HFF-Myc (cell line): ENCODE data around the gene ANKRD6.

Experiments used
- DNase-seq: peaks from one replicate; pipeline ENCODE4 v3.0.0-alpha.2; 2011; ENCODE audit warnings: low read depth; ENCODE audit errors: extremely low read depth
- H3K4me3 ChIP-seq: replicated peaks from 2 replicates; pipeline ENCODE4 v1.5.1; 2011; ENCODE audit warnings: low read depth, mild to moderate bottlenecking, control low read depth, low read length
- TF ChIP-seq, protein P1 (sequence below): IDR thresholded peaks from 2 replicates; pipeline ENCODE4 v1.5.1; 2012; ENCODE audit warnings: mild to moderate bottlenecking, low read depth, low read length, control low read depth; ENCODE audit errors: missing control alignments

Gene ANKRD6

DNA sequence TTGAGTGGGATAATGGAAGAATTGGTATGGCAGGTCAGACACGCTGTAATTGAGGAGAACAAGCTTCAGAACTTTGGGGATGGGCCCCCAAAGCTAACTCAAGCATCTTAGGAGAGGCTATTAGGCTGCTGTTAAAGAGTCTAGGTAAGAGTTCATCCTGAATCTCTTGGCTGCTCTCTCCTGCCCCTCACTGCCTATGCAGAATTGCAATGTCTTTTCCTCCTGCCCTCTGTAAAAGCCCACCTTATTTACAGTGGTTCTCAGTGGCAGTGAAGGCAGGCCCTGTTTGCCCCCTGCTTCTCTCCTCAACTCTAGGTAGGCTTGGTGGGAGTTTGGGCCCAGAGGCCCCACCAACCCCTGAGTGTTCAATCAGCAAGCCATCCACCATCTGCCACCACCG, 150.6 kb downstream of the ANKRD6 start:
- TF ChIP-seq, protein P1, sequence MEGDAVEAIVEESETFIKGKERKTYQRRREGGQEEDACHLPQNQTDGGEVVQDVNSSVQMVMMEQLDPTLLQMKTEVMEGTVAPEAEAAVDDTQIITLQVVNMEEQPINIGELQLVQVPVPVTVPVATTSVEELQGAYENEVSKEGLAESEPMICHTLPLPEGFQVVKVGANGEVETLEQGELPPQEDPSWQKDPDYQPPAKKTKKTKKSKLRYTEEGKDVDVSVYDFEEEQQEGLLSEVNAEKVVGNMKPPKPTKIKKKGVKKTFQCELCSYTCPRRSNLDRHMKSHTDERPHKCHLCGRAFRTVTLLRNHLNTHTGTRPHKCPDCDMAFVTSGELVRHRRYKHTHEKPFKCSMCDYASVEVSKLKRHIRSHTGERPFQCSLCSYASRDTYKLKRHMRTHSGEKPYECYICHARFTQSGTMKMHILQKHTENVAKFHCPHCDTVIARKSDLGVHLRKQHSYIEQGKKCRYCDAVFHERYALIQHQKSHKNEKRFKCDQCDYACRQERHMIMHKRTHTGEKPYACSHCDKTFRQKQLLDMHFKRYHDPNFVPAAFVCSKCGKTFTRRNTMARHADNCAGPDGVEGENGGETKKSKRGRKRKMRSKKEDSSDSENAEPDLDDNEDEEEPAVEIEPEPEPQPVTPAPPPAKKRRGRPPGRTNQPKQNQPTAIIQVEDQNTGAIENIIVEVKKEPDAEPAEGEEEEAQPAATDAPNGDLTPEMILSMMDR = no peak
- no peak overlapping the region for H3K4me3 ChIP-seq
- DNase-seq = no peak

DNA sequence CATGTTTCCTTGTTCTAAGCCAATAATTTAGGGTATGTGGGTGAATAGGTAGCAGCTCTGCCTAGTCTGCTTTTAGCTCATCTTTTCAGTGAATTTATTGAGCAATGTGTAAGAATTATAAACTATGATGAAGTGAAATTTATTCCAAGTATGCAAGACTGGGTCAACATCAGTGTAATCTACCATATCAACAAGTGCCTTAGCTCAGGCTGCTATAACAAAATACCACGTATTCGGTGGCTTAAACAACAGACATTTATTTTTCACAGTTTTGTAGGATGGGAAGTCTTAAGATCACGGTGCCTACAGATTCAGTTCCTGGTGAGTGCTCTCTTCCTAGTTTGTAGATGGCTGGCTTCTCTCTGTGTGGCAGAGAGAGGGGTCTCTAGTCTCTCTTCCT, 151.6 kb downstream of the ANKRD6 start:
- no peak overlapping the region for H3K4me3 ChIP-seq
- DNase-seq = no peak
- TF ChIP-seq, protein P1 = no peak

DNA sequence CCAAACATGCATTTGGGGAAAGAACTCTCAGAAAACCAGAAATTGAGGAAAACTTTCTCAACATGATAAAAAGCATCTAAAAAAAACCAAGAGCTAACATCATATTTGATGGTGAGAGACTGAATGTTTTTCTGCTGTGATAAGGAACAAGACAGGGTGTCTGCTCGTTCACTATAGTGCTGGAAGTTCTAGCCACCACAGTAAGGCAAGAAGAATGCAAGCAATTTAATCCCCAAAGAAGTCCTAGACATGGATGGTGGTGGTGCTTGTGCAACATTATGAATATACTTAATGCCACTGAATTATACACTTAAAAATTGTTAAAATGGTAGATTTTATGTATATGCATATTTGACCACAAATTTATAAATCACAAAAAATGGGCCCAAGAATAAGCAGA, 152.2 kb downstream of the ANKRD6 start:
- DNase-seq = no peak
- H3K4me3 ChIP-seq = no peak overlapping the region
- TF ChIP-seq, protein P1 = no peak

DNA sequence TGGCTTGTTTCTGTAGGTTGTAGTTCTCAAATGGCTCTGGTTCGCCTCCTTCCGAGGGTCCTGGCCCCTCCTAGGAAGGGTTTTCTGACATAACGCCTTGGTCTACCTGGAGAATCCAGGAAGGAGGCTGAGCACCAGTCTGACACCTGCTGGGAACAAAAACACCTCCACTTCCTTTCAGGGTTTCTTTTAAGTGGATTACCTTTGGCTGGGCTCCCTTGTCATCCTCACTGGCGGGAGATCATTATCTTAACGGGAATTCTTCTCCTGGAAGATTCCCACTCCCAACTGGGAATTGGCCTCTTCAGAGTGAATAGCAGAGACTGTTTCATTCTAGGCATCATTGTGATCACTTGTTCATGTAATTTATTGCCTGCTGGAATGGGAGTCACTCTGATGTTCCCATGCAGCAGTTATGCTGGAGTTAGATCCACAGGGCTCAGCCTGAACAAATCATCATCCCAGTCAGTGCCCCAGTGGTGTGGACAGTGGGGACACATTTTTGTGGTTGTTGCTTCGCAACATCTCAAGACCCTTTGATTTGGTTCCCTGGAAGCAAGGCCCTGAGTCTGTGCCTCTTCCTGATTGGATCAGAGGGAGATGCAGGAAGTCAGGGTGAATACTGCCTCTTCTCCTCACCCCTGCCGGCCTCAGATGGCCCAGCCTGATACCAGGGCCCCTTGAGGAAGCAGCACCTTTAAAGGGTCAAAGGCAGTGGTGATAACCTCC, 156.5 kb downstream of the ANKRD6 start:
- H3K4me3 ChIP-seq = no peak overlapping the region
- no peak for DNase-seq
- TF ChIP-seq, protein P1 = no peak

DNA sequence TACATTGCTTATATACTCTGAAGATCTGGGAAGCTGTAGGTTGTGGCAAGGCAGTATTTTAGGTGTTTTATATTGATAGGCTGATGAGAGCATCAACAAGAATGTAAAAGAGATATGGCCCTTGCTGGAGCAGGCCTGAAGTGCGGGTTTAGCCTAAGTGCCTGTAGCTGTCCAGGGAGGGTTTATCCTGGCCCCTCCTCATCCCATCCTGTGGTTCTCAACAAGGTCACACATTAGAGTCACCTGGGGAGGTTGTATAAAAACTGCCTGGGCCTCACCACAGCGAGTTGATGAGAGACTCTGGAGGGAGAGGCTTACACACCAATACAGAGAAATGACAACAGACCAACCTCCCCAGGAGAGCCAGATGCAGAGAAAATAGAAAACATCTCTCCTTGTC, 157.2 kb downstream of the ANKRD6 start:
- H3K4me3 ChIP-seq = no peak overlapping the region
- DNase-seq = no peak
- TF ChIP-seq, protein P1 = no peak

DNA sequence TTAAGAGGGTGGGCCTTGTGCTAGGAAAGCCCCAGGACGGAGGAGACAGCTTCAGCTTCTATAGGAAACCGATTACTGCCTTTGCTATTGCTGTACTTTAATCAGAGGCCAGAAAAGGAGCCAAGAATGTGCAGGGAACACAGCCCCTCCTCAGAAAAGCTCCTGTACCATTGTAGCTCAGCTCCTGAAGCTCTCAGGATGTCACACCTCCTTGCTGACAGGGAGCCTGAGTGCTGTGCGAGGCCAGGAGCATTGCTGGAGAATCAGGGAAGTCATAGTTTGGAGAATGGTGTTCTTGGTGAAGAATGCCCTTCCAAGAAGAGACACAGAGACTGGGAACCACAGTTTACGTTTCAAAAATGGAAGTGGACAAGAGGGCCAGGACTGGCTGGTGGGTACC, 158.8 kb downstream of the ANKRD6 start:
- H3K4me3 ChIP-seq = no peak overlapping the region
- TF ChIP-seq, protein P1 = no peak
- no peak for DNase-seq

DNA sequence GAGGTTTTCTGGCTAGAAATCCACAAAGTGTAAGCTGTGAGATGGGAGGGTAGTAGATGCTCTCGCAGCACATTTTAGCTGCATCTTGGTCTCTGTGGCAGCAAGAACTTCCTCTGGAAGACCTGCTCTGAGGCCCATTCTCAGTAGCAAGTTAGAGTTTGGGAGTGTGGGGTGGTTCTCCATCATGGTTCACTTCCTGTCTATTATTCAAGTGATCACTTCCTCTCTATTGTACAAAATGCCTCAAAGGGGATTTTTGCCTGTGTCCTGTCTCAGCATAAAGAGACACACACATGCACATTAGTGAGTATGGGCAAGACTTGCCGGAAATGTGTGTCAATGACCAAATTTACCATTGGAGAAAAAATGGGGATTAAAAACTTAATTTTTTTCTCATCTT, 163.1 kb downstream of the ANKRD6 start:
- TF ChIP-seq, protein P1 = no peak
- H3K4me3 ChIP-seq = no peak overlapping the region
- no peak for DNase-seq
